Endodermal cell (in vitro differentiated cells): ENCODE measurements around the gene OGFOD1. TPM values are rescaled to one million over a fixed set of nuclear protein-coding genes. Genes with fewer than 3 reads are reported as not detected.

Experiments
- DNase-seq: peaks from one replicate; pipeline ENCODE4 v3.0.0-alpha.2; 2017
- H3K27ac ChIP-seq: 2 replicates; pipeline ENCODE4 v1.5.1; 2013; ENCODE audit warnings: mild to moderate bottlenecking, low read depth, low read length, moderate library complexity
- H3K27me3 ChIP-seq: 2 replicates; pipeline ENCODE4 v1.6.1; 2013; ENCODE audit warnings: mild to moderate bottlenecking, low read length, moderate library complexity; ENCODE audit not compliant: insufficient read depth, control insufficient read depth, poor library complexity, severe bottlenecking
- H3K36me3 ChIP-seq: 2 replicates; pipeline ENCODE4 v1.7.0; 2013; ENCODE audit warnings: mild to moderate bottlenecking, low read length, moderate library complexity; ENCODE audit not compliant: control insufficient read depth, insufficient read depth
- H3K4me1 ChIP-seq: one replicate; pipeline ENCODE4 v1.7.0; 2013; ENCODE audit warnings: low read length; ENCODE audit not compliant: control insufficient read depth, insufficient read depth
- H3K4me3 ChIP-seq: 2 replicates; pipeline ENCODE4 v1.5.1; 2013; ENCODE audit warnings: mild to moderate bottlenecking, low read length, moderate library complexity
- H3K9ac ChIP-seq: 2 replicates; pipeline ENCODE4 v1.6.1; 2013; ENCODE audit warnings: mild to moderate bottlenecking, low read length, moderate library complexity; ENCODE audit not compliant: poor library complexity, severe bottlenecking; ENCODE audit errors: extremely low read depth
- H3K9me3 ChIP-seq: 2 replicates; pipeline ENCODE4 v1.6.1; 2013; ENCODE audit warnings: mild to moderate bottlenecking, low read length, moderate library complexity; ENCODE audit not compliant: control insufficient read depth
- H3K27ac Mint-ChIP-seq: 2 replicates; pipeline ENCODE4 v1.8.0; 2020; ENCODE audit warnings: mixed read lengths
- H3K27me3 Mint-ChIP-seq: 2 replicates; pipeline ENCODE4 v1.8.0; 2021; ENCODE audit warnings: mild to moderate bottlenecking, mixed read lengths; ENCODE audit not compliant: insufficient read depth
- H3K36me3 Mint-ChIP-seq: 2 replicates; pipeline ENCODE4 v1.8.0; 2020; ENCODE audit warnings: low read depth, mixed read lengths
- H3K4me1 Mint-ChIP-seq: 2 replicates; pipeline ENCODE4 v1.8.0; 2020; ENCODE audit warnings: mixed read lengths
- H3K4me3 Mint-ChIP-seq: 2 replicates; pipeline ENCODE4 v1.8.0; 2020; ENCODE audit warnings: mild to moderate bottlenecking, moderate library complexity, mixed read lengths
- H3K9me3 Mint-ChIP-seq: 2 replicates; pipeline ENCODE4 v1.8.0; 2020; ENCODE audit warnings: mild to moderate bottlenecking, mixed read lengths
- WGBS, 2 experiments: methylation state at CpG; one replicate each; pipeline versions ENCODE4 v1.1.5 to v1.1.7; 2013; ENCODE audit warnings: missing lambda C conversion rate in 2 of 2, mixed read lengths in 1 of 2; ENCODE audit not compliant: insufficient coverage in 1 of 2, insufficient read length in 1 of 2; 5-methylcytosine and 5-hydroxymethylcytosine counted together
- total RNA-seq, 2 donors: library from RNA; stranded (reverse); fragmentation: NEBNext Ultra II Directional in 1 of 2; extraction: Animal tissue kit (Norgen Biotek cat#: 25700) in 1 of 2; gene quantifications; 2 replicates in 1 of 2; 3 replicates in 1 of 2; pipeline ENCODE4 v1.2.1, GENCODE V29; 2021
- TF ChIP-seq, protein P1 (sequence below): fragments of 200-600 bp; sonication (generic); conservative IDR thresholded peaks from 2 replicates; pipeline ENCODE4 v1.5.0; 2021; ENCODE audit warnings: antibody characterized with exemption, mild to moderate bottlenecking

OGFOD1 gene
- total RNA-seq, 2 donors from 2014 or later, result 54.3 to 55.1 TPM

DNA sequence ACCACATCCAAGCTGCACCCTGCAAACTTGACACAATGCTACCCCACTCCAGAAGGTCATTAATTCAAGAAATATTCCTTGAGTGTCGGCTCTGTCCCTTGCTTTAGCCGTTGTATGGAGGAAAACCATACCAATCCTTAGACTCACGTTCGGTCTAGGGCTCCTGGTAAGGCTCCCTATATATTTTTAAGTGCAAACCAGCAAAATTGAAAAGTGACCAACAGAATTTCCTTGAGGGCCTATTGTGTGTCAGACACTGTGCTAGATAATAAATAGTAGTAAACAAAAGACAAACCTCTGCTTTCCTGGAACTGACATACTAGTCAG, 68.9 kb downstream of the OGFOD1 start:
- TF ChIP-seq, protein P1, sequence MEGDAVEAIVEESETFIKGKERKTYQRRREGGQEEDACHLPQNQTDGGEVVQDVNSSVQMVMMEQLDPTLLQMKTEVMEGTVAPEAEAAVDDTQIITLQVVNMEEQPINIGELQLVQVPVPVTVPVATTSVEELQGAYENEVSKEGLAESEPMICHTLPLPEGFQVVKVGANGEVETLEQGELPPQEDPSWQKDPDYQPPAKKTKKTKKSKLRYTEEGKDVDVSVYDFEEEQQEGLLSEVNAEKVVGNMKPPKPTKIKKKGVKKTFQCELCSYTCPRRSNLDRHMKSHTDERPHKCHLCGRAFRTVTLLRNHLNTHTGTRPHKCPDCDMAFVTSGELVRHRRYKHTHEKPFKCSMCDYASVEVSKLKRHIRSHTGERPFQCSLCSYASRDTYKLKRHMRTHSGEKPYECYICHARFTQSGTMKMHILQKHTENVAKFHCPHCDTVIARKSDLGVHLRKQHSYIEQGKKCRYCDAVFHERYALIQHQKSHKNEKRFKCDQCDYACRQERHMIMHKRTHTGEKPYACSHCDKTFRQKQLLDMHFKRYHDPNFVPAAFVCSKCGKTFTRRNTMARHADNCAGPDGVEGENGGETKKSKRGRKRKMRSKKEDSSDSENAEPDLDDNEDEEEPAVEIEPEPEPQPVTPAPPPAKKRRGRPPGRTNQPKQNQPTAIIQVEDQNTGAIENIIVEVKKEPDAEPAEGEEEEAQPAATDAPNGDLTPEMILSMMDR, result no peak
- Mint-ChIP-seq H3K27ac (peak overlapping the region; percentile 74), H3K4me1 (peaks cover 11% of the 10 kb centered on the region), H3K27me3 (peaks cover 11% of the 10 kb centered on the region), H3K4me3 (peak overlapping the region; percentile 78), H3K9me3 (no peaks in the 10 kb centered on the region), H3K36me3 (no peaks in the 10 kb centered on the region)
- H3K4me1 ChIP-seq, result no peaks in the 10 kb centered on the region
- H3K9me3 ChIP-seq, result no peaks in the 10 kb centered on the region
- H3K27ac ChIP-seq, result no peak overlapping the region
- DNase-seq, result no peak
- H3K4me3 ChIP-seq, result peak overlapping the region; percentile 91
- no peak overlapping the region for H3K9ac ChIP-seq
- H3K36me3 ChIP-seq, result no peaks in the 10 kb centered on the region
- WGBS, 2 experiments, result 43 to 63% methylated on average over 3 to 4 of the region's 4 CpGs
- H3K27me3 ChIP-seq, result no peaks in the 10 kb centered on the region

DNA sequence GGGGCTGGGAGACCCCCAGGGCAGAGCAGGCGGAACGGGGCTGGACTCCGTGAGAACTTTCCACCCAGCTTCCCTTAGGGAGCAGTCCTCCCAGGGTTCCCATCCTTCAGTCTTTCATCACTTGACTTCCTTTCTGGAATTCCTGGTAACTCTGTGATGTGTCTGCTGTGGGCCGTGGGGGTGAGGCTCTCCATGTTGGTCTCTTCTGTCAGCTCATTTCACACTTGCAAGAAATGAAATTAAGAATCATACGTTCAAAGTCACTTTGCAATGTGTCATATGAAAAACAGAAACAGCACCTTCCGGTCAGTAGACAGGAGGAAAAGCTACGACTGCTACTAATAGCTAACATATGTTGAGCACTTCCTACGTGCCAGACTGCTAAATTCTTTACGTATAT, 73.9 kb downstream of the OGFOD1 start:
- no peaks in the 10 kb centered on the region for H3K4me1 ChIP-seq
- no peaks in the 10 kb centered on the region for H3K36me3 Mint-ChIP-seq
- H3K9me3 Mint-ChIP-seq, result no peaks in the 10 kb centered on the region
- H3K27ac ChIP-seq, result no peak overlapping the region
- WGBS, 2 experiments, result 93 to 97% methylated on average over 3 to 9 of the region's 9 CpGs
- no peaks in the 10 kb centered on the region for H3K36me3 ChIP-seq
- H3K9ac ChIP-seq, result no peak overlapping the region
- TF ChIP-seq, protein P1, result no peak
- peaks cover 4% of the 10 kb centered on the region for H3K4me1 Mint-ChIP-seq
- no peak overlapping the region for H3K4me3 ChIP-seq
- no peak overlapping the region for H3K27ac Mint-ChIP-seq
- peaks cover 20% of the 10 kb centered on the region for H3K27me3 Mint-ChIP-seq
- H3K9me3 ChIP-seq, result no peaks in the 10 kb centered on the region
- DNase-seq, result no peak
- H3K4me3 Mint-ChIP-seq, result no peak overlapping the region
- H3K27me3 ChIP-seq, result peaks cover 12% of the 10 kb centered on the region

Other genes starting within 250 kb of the OGFOD1 start
- gene AMFR, start 26.0 kb upstream of the OGFOD1 start, total RNA-seq, result 10 to 100 TPM; 77.0 to 81.6 TPM
- 100 to 1,000 TPM; 177 to 185 TPM for gene NUDT21, start 222 bp upstream of the OGFOD1 start, total RNA-seq
- gene BBS2, start 68.5 kb downstream of the OGFOD1 start, total RNA-seq, result 10 to 100 TPM; 35.3 to 52.6 TPM
- not detected for gene MT4, start 113.5 kb downstream of the OGFOD1 start, total RNA-seq
- not detected for gene MT3, start 138.0 kb downstream of the OGFOD1 start, total RNA-seq
- gene MT2A, start 157.0 kb downstream of the OGFOD1 start, total RNA-seq, result 1 to 10 TPM in 1 of 2 donors, not detected in 1; 6.8 TPM
- gene MT1E, start 174.2 kb downstream of the OGFOD1 start, total RNA-seq, result 1 to 10 TPM in 1 of 2 donors, not detected in 1; 5.5 TPM
- gene MT1M, start 181.1 kb downstream of the OGFOD1 start, total RNA-seq, result not detected
- not detected for gene MT1A, start 187.1 kb downstream of the OGFOD1 start, total RNA-seq
- not detected for gene MT1B, start 200.3 kb downstream of the OGFOD1 start, total RNA-seq
- gene MT1F, start 206.4 kb downstream of the OGFOD1 start, total RNA-seq, result 1 to 10 TPM in 1 of 2 donors, not detected in 1; 3.4 TPM
- gene MT1G, start 216.5 kb downstream of the OGFOD1 start, total RNA-seq, result 1 to 10 TPM in 1 of 2 donors, not detected in 1; 7.8 TPM
- 1 to 10 TPM in 1 of 2 donors, not detected in 1; 1.6 TPM for gene MT1H, start 218.3 kb downstream of the OGFOD1 start, total RNA-seq
- gene MT1X, start 230.9 kb downstream of the OGFOD1 start, total RNA-seq, result 1 to 10 TPM; 1.5 to 8.8 TPM